H1 (cell line): ENCODE measurements around the gene MTPN. TPM values are rescaled to one million over a fixed set of nuclear protein-coding genes. Genes with fewer than 3 reads are reported as not detected.

Experiments used
- CTCF ChIA-PET: fragments of 300-600 bp; sonication (Branson Sonifier 250); formaldehyde crosslinking; loops from one replicate; lab custom pipeline; 2021; ENCODE audit not compliant: partially characterized antibody; lab: Charles Lee
- POLR2A ChIA-PET: fragments of 300-600 bp; sonication (Branson Sonifier 250); formaldehyde crosslinking; loops from one replicate; lab custom pipeline; 2021; ENCODE audit warnings: inconsistent platforms; ENCODE audit not compliant: partially characterized antibody; lab: Charles Lee
- DNase-seq, 2 experiments: peaks; one replicate each; pipeline versions ENCODE4 v3.0.0 to v3.0.0-alpha.2; 2010 to 2022; ENCODE audit warnings: low spot score in 2 of 2, low read depth in 1 of 2, mixed read lengths in 1 of 2
- FAIRE-seq: peaks from 2 replicates; lab custom pipeline; 2011; peaks lifted over from hg19 to GRCh38; lab: Jason Lieb, UNC
- H2AFZ ChIP-seq: 2 replicates; pipeline ENCODE4 v1.8.1; 2012; ENCODE audit warnings: low read length, inconsistent platforms
- H2AK5ac ChIP-seq: 2 replicates; pipeline ENCODE4 v1.6.1; 2013; ENCODE audit warnings: low read depth, low read length
- H2BK120ac ChIP-seq: replicated peaks from 2 replicates; pipeline ENCODE3; 2013; ENCODE audit warnings: low read depth, low read length, inconsistent platforms
- H2BK12ac ChIP-seq: 2 replicates; pipeline ENCODE4 v1.6.1; 2013; ENCODE audit warnings: low read depth, low read length
- H2BK15ac ChIP-seq: 2 replicates; pipeline ENCODE4 v1.6.1; 2013; ENCODE audit warnings: low read length
- H2BK20ac ChIP-seq: 2 replicates; pipeline ENCODE4 v1.6.1; 2013; ENCODE audit warnings: low read length
- H2BK5ac ChIP-seq: 2 replicates; pipeline ENCODE4 v1.6.1; 2013; ENCODE audit warnings: low read depth, low read length
- H3K14ac ChIP-seq: 2 replicates; pipeline ENCODE4 v1.6.1; 2013; ENCODE audit warnings: inconsistent platforms; ENCODE audit not compliant: insufficient read length
- H3K18ac ChIP-seq: 2 replicates; pipeline ENCODE4 v1.6.1; 2013; ENCODE audit warnings: low read length; ENCODE audit errors: extremely low read depth
- H3K23ac ChIP-seq: 2 replicates; pipeline ENCODE4 v1.6.1; 2013; ENCODE audit warnings: inconsistent platforms; ENCODE audit not compliant: insufficient read length
- H3K23me2 ChIP-seq: 2 replicates; pipeline ENCODE4 v1.6.1; 2013; ENCODE audit warnings: low read depth, low read length
- H3K27ac ChIP-seq: 2 replicates; pipeline ENCODE4 v1.6.1; 2011; ENCODE audit warnings: low read depth, low read length, inconsistent platforms
- H3K27me3 ChIP-seq, 4 experiments: replicated peaks in 1 of 4; 1 replicate in 1 of 4; 2 replicates in 3 of 4; pipeline versions ENCODE4 v1.6.1 to v1.8.1; 2011 to 2013; ENCODE audit warnings: low read length in 3 of 4, mild to moderate bottlenecking in 3 of 4, inconsistent platforms in 2 of 4, mixed read lengths in 2 of 4, moderate library complexity in 1 of 4; ENCODE audit not compliant: control insufficient read depth in 3 of 4, insufficient read depth in 3 of 4; ENCODE audit errors: extremely low read depth in 1 of 4
- H3K36me3 ChIP-seq, 4 experiments: 2 replicates each; pipeline versions ENCODE4 v1.6.1 to v1.8.1; 2011 to 2013; ENCODE audit warnings: mild to moderate bottlenecking in 4 of 4, low read length in 3 of 4, moderate library complexity in 2 of 4, control low read depth in 1 of 4, inconsistent platforms in 1 of 4; ENCODE audit not compliant: insufficient read depth in 4 of 4, control insufficient read depth in 2 of 4
- H3K4ac ChIP-seq: replicated peaks from 2 replicates; pipeline ENCODE3; 2013; ENCODE audit warnings: low read length, low read depth, mixed read lengths, inconsistent platforms; ENCODE audit not compliant: insufficient read length
- H3K4me1 ChIP-seq, 4 experiments: replicated peaks in 1 of 4; 1 replicate in 1 of 4; 2 replicates in 3 of 4; pipeline versions ENCODE4 v1.6.1 to v1.8.1; 2011 to 2013; ENCODE audit warnings: low read length in 3 of 4, inconsistent platforms in 2 of 4, mixed read lengths in 1 of 4; ENCODE audit not compliant: insufficient read depth in 4 of 4, control insufficient read depth in 3 of 4
- H3K4me2 ChIP-seq, 2 experiments: 2 replicates each; pipeline versions ENCODE4 v1.6.1 to v1.8.1; 2011 to 2013; ENCODE audit warnings: low read depth in 2 of 2, low read length in 2 of 2, control low read depth in 1 of 2, inconsistent platforms in 1 of 2, mild to moderate bottlenecking in 1 of 2; ENCODE audit not compliant: insufficient read depth in 1 of 2
- H3K4me3 ChIP-seq, 4 experiments: fragments of 200-600, 300-600 bp in 1 of 4; sonication (generic), shearing (Covaris generic), sonication (Bioruptor Twin) in 1 of 4; 2 replicates each; pipeline versions ENCODE4 v1.5.1 to v1.8.1; 2011 to 2016; ENCODE audit warnings: low read length in 4 of 4, low read depth in 3 of 4, control low read depth in 2 of 4, inconsistent platforms in 2 of 4, mild to moderate bottlenecking in 2 of 4, mixed read lengths in 1 of 4, moderate library complexity in 1 of 4; ENCODE audit not compliant: insufficient read depth in 2 of 4; ENCODE audit errors: extremely low read depth in 1 of 4
- H3K56ac ChIP-seq: replicated peaks from 2 replicates; pipeline ENCODE3; 2013; ENCODE audit warnings: low read depth, mild to moderate bottlenecking, mixed read lengths, low read length, inconsistent platforms; ENCODE audit not compliant: insufficient read length
- H3K79me1 ChIP-seq: 2 replicates; pipeline ENCODE4 v1.6.1; 2013; ENCODE audit warnings: low read depth, low read length, control low read depth
- H3K79me2 ChIP-seq, 2 experiments: 2 replicates each; pipeline versions ENCODE4 v1.6.1 to v1.8.1; 2012 to 2013; ENCODE audit warnings: low read length in 2 of 2, mild to moderate bottlenecking in 2 of 2, inconsistent platforms in 1 of 2; ENCODE audit not compliant: insufficient read depth in 2 of 2, control insufficient read depth in 1 of 2
- H3K9ac ChIP-seq, 4 experiments: replicated peaks in 1 of 4; 1 replicate in 1 of 4; 2 replicates in 3 of 4; pipeline versions ENCODE4 v1.6.1 to v1.8.1; 2011 to 2013; ENCODE audit warnings: low read depth in 3 of 4, low read length in 3 of 4, control low read depth in 2 of 4, mild to moderate bottlenecking in 2 of 4, moderate library complexity in 2 of 4, inconsistent platforms in 1 of 4; ENCODE audit errors: extremely low read depth in 1 of 4
- H3K9me3 ChIP-seq, 2 experiments: 2 replicates each; pipeline versions ENCODE4 v1.6.1 to v1.8.1; 2012 to 2013; ENCODE audit warnings: mild to moderate bottlenecking in 2 of 2, moderate library complexity in 2 of 2, control low read depth in 1 of 2, inconsistent platforms in 1 of 2, low read depth in 1 of 2, low read length in 1 of 2, mixed read lengths in 1 of 2; ENCODE audit not compliant: insufficient read depth in 2 of 2
- H4K20me1 ChIP-seq, 2 experiments: replicated peaks in 1 of 2; 2 replicates each; pipeline versions ENCODE3 to v1.8.1; 2011 to 2013; ENCODE audit warnings: inconsistent platforms in 2 of 2, low read length in 2 of 2, mild to moderate bottlenecking in 1 of 2; ENCODE audit not compliant: insufficient read depth in 2 of 2, control insufficient read depth in 1 of 2
- H4K5ac ChIP-seq: 2 replicates; pipeline ENCODE4 v1.6.1; 2013; ENCODE audit warnings: low read length, low read depth, mixed read lengths, inconsistent platforms; ENCODE audit not compliant: insufficient read length
- H4K8ac ChIP-seq: 2 replicates; pipeline ENCODE4 v1.8.0; 2013; ENCODE audit warnings: mild to moderate bottlenecking, moderate library complexity, low read length, inconsistent platforms; ENCODE audit not compliant: insufficient read depth; ENCODE audit errors: extremely low read depth
- H4K91ac ChIP-seq: replicated peaks from 2 replicates; pipeline ENCODE3; 2013; ENCODE audit warnings: low read length, mixed read lengths, inconsistent platforms; ENCODE audit not compliant: insufficient read length
- BACH1 ChIP-seq: IDR thresholded peaks from 2 replicates; pipeline ENCODE4 v1.6.1; 2012; ENCODE audit warnings: low read length, improper control_type of control experiment
- CBX5 ChIP-seq: fragments of 300-800, 300-1000 bp; sonication (generic); IDR thresholded peaks from 2 replicates; pipeline ENCODE4 v1.7.1; 2016; ENCODE audit warnings: antibody characterized with exemption, low read length, low read depth
- EGR1 ChIP-seq: IDR thresholded peaks from 2 replicates; pipeline ENCODE4 v1.6.1; 2011; ENCODE audit warnings: low read depth, low read length, borderline replicate concordance
- GTF2F1 ChIP-seq: IDR thresholded peaks from 2 replicates; pipeline ENCODE4 v1.6.1; 2012; ENCODE audit warnings: low read depth, low read length, improper control_type of control experiment, borderline replicate concordance
- HDAC6 ChIP-seq: IDR thresholded peaks from one replicate; pipeline ENCODE4 v1.7.1; 2012; ENCODE audit warnings: low read depth, mild to moderate bottlenecking, inconsistent platforms, low read length, moderate library complexity
- JUND ChIP-seq: IDR thresholded peaks from 2 replicates; pipeline ENCODE4 v1.6.1; 2011; ENCODE audit warnings: mild to moderate bottlenecking, improper control_type of control experiment, low read length
- KDM4A ChIP-seq: IDR thresholded peaks from one replicate; pipeline ENCODE4 v1.7.1; 2012; ENCODE audit warnings: low read depth, mild to moderate bottlenecking, moderate library complexity, low read length, inconsistent platforms; ENCODE audit not compliant: severe bottlenecking
- KDM5A ChIP-seq: fragments of 200-600 bp; IDR thresholded peaks from 2 replicates; pipeline ENCODE4 v1.7.1; 2012; ENCODE audit warnings: mild to moderate bottlenecking, low read length, inconsistent platforms, mixed read lengths
- NRF1 ChIP-seq: IDR thresholded peaks from 2 replicates; pipeline ENCODE4 v1.6.1; 2011; ENCODE audit warnings: mild to moderate bottlenecking, low read depth, low read length, improper control_type of control experiment
- TAF1 ChIP-seq: IDR thresholded peaks from 2 replicates; pipeline ENCODE4 v1.6.1; 2011; ENCODE audit warnings: mild to moderate bottlenecking, low read depth, low read length
- TBP ChIP-seq: IDR thresholded peaks from 2 replicates; pipeline ENCODE4 v1.6.1; 2011; ENCODE audit warnings: low read depth, low read length, improper control_type of control experiment
- WGBS, 2 experiments: shearing (Covaris generic) in 1 of 2; methylation state at CpG; one replicate each; pipeline versions ENCODE4 v1.1.6 to v1.1.7; 2013 to 2015; ENCODE audit warnings: low lambda C conversion rate in 2 of 2, mixed read lengths in 2 of 2, inconsistent platforms in 1 of 2, low coverage in 1 of 2, missing lambda C conversion rate in 1 of 2; ENCODE audit not compliant: insufficient replicate concordance in 2 of 2, insufficient coverage in 1 of 2, insufficient read length in 1 of 2; ENCODE audit errors: extremely low coverage in 1 of 2, missing lambda C conversion rate in 1 of 2; 5-methylcytosine and 5-hydroxymethylcytosine counted together
- polyA plus RNA-seq, 7 experiments: library from polyadenylated mRNA; depleted of rRNA in 3 of 7; stranded (reverse) in 5 of 7; unstranded in 2 of 7; fragments of >200 nt in 5 of 7; fragments of 200-250 nt in 2 of 7; gene quantifications; 1 replicate in 5 of 7; 2 replicates in 1 of 7; 4 replicates in 1 of 7; pipeline versions ENCODE4 v1.2.1 to v1.2.3, GENCODE V29; 2011 to 2013; ENCODE audit warnings: missing spikeins in 2 of 7, mixed read lengths in 2 of 7
- total RNA-seq: library from RNA; stranded (reverse); fragmentation: NEBNext Ultra II Directional; extraction: Animal tissue kit (Norgen Biotek cat#: 25700); gene quantifications from 2 replicates; pipeline ENCODE4 v1.2.1, GENCODE V29; 2021
- TF ChIP-seq, protein P1 (sequence below): IDR thresholded peaks from 2 replicates; pipeline ENCODE4 v1.6.1; 2012; ENCODE audit warnings: inconsistent platforms
- TF ChIP-seq, protein P2 (sequence below): IDR thresholded peaks from 2 replicates; pipeline ENCODE4 v1.6.1; 2012; ENCODE audit warnings: low read length, inconsistent platforms

The MTPN gene
- total and polyA plus RNA-seq, 2 of the 8 experiments (the other 6 are each of a cell fraction or from before 2014, with no cell fraction given), result 33.0 to 101 TPM

DNA sequence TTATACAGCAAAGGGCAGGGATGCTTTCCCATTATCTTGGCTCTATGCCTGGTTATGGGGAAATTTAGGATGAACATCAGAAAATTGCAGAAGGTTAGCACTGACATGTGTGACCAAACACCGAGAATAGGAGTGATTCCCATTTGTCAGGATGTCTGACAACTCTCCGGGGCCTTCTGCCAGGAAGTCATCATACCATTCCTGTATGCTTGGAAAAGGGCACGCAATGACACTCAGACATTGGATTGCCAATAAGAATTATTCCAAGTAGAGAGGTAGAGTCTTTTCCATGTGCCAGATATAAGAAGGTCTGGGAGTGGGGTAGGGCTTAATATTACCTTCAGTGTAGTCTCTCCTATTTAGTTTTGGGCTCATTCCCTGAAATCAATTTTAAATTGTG lies 82.3 kb downstream of the MTPN start:
- Histone ChIP-seq H2AK5ac (no peak overlapping the region), H2BK5ac (no peak overlapping the region), H3K79me2 (no peaks in the 10 kb centered on the region), H3K4me2 (no peak overlapping the region), H2BK15ac (no peak overlapping the region), H3K9ac (no peak overlapping the region), H3K18ac (no peak overlapping the region), H3K23ac (no peak overlapping the region), H4K5ac (no peak overlapping the region), H3K27me3 (no peaks in the 10 kb centered on the region), H4K8ac (no peak overlapping the region), H2BK20ac (no peak overlapping the region), H2BK12ac (no peak overlapping the region), H3K9me3 (no peaks in the 10 kb centered on the region), H3K4ac (no peak overlapping the region), H3K4me1 (no peaks in the 10 kb centered on the region), H4K91ac (no peak overlapping the region), H3K36me3 (no peaks in the 10 kb centered on the region), H3K79me1 (no peaks in the 10 kb centered on the region), H3K27ac (no peak overlapping the region), H3K4me3 (no peak overlapping the region), H3K56ac (no peak overlapping the region), H4K20me1 (no peaks in the 10 kb centered on the region), H3K23me2 (no peaks in the 10 kb centered on the region), H3K14ac (no peak overlapping the region), H2AFZ (no peak overlapping the region), H2BK120ac (no peak overlapping the region)
- FAIRE-seq, result no peak
- DNase-seq, result no peak
- ChIA-PET CTCF (no interaction called here), POLR2A (no interaction called here)
- WGBS, 2 experiments, result 97% methylated on average over 3 of the region's 3 CpGs; no CpG with 5 or more reads in 1 of the 2 experiments
- TF ChIP-seq HDAC6 (no peak), GTF2F1 (no peak), NRF1 (no peak), BACH1 (no peak), TBP (no peak), TAF1 (no peak), CBX5 (no peak), JUND (no peak), KDM4A (no peak), KDM5A (no peak), EGR1 (no peak)
- TF ChIP-seq, protein P1, sequence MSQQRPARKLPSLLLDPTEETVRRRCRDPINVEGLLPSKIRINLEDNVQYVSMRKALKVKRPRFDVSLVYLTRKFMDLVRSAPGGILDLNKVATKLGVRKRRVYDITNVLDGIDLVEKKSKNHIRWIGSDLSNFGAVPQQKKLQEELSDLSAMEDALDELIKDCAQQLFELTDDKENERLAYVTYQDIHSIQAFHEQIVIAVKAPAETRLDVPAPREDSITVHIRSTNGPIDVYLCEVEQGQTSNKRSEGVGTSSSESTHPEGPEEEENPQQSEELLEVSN, result no peak
- TF ChIP-seq, protein P2, sequence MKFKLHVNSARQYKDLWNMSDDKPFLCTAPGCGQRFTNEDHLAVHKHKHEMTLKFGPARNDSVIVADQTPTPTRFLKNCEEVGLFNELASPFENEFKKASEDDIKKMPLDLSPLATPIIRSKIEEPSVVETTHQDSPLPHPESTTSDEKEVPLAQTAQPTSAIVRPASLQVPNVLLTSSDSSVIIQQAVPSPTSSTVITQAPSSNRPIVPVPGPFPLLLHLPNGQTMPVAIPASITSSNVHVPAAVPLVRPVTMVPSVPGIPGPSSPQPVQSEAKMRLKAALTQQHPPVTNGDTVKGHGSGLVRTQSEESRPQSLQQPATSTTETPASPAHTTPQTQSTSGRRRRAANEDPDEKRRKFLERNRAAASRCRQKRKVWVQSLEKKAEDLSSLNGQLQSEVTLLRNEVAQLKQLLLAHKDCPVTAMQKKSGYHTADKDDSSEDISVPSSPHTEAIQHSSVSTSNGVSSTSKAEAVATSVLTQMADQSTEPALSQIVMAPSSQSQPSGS, result no peak
